Amniotic stem cell (primary cell): ENCODE measurements around the gene TNFAIP8.

ENCODE experiments used
- DNase-seq: peaks from one replicate; lab custom pipeline; 2025; lab: John Stamatoyannopoulos, UW

Gene TNFAIP8

DNA sequence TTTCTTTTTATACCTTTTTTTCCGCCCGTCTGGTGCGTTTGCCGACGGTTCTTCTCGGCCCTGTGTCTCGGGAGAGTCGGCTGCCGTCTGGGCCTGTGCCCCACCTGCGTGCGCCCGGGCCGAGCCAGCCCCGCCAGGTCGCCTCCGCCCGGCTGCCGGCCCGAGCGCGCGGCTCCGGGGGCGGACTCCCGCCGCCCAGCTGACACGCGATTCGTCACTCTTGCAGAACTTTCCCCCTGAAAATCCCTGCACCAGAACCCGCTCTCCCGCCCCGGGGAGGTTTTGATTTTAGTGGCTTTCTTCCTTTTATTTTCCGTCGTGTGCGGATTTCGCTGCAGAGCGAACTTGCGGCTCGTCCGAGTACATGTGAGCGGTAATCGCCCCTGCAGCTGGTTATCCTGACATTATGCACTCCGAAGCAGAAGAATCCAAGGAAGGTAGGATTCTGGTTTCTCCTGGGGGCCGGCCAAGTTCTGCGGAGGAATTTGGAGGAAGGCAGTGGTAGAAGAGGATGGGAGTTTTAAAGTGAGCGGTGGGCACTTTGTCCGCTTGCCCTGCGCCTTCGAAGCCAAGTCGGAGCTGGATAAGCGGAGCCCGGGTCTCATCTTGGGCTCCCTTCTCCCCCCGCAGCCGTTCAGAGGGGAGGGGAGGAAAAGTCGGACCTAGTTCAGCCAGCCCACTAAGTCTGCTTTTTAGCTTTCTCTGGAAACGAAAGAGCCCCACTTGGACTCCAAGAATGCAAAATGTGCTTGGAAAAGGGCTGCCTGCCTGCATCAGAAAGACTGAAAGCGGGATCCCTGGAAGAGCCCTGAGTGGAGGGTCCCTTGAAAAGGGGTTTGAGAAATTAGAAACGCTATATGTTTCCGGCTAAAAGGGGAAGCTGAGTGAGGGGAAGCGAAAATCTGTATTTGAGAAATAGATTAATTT is at the start of gene TNFAIP8:
TSS of gene TNFAIP8 (plus strand) at position 335 of the 927 bp plus-strand sequence. CDS start at position 407, 72 bp downstream.
- DNase-seq: peak; percentile 34

DNA sequence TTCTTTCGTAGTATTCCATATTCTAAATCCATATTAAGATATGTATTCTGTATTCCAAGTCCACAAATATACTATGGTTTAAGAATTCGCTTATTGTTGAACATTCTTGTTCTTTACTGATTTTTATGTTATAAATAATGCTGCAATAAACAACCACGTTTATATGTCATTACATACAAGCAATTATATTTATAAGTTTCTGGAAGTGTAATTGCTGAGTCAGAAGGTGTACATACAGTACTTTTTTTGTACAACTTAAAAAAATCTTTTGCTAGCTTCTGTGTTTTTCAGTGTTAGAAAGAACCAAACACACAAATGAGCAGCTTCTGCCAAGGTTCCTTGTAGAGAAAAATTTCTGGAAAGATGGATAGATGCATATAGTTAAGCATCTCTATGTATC is 48.6 kb upstream of the TNFAIP8 start:
- DNase-seq: no peak

DNA sequence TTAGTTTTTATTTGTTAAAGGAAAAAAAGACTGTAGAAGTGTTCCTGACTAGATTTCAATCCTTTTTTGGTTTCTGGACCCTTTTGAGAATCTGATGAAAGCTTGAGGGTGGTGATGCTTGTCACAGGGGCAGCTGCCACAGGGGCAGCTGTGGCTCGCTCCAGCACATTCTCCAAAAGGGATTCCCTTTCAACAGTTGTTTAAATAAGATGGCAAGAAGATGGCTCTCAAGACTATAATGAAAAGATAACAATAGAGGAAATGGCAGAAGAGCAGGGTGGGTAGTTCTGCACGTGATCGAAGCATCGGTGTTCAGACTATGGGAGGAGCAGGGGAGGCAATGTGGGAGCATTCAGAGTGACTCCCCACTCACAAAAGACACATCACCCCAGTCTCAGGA is 46.5 kb upstream of the TNFAIP8 start:
- DNase-seq: no peak

DNA sequence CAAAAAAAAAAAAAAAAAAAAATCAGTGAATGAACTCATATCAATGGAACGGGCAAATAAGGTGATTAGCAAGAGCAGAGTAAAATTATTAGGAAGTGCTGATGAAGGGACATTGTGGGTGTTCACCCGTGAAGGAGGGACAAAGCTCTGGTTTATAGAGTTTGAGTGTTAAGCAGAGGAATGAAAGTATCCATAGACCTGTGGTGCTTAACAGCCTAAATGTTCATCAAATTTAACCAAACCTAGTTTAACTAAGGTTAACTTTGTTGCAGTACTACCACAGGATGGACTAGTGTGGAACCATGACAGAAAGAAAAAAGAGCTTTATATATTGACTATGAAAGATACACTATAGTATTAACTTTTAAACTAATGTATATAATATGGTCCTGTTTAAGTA is 44.1 kb upstream of the TNFAIP8 start:
- no peak for DNase-seq

DNA sequence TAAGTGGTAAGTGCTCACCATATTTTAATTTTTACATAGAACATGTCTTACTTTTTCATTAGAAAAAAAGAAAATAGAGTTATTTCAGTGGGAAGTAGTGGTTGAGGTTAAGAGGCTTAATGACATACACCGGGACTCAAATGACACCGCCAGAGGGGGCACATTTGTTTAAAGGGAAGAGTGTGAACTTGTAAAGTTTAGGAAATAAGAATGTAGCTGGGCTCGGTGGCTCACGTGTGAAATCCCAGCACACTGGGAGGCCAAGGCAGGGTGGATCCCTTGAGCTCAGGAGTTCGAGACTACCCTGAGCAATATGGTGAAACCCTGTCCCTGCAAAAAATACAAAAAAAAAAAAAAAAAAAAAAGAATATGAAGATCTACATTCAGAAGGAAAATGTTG is 43.4 kb upstream of the TNFAIP8 start:
- DNase-seq: no peak

DNA sequence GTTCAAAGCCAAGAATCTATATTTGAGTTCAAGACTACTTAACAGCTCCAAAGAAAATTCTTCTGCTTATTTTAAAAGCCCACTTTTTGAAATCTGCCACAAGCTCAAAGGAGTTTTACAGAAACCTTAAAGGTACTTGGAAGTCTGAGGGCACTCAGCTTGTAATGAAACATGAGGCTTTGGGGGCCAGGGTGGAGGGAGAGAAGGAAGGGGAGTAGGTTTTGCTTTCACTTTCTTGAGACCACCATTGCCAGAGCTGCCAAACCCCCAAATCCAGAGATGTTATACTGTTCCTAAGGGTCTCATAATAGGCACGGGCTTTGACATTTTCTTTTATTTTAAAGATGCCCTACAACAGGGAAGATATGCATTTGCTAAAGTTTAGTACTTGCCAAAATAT is 42.6 kb upstream of the TNFAIP8 start:
- DNase-seq: no peak

DNA sequence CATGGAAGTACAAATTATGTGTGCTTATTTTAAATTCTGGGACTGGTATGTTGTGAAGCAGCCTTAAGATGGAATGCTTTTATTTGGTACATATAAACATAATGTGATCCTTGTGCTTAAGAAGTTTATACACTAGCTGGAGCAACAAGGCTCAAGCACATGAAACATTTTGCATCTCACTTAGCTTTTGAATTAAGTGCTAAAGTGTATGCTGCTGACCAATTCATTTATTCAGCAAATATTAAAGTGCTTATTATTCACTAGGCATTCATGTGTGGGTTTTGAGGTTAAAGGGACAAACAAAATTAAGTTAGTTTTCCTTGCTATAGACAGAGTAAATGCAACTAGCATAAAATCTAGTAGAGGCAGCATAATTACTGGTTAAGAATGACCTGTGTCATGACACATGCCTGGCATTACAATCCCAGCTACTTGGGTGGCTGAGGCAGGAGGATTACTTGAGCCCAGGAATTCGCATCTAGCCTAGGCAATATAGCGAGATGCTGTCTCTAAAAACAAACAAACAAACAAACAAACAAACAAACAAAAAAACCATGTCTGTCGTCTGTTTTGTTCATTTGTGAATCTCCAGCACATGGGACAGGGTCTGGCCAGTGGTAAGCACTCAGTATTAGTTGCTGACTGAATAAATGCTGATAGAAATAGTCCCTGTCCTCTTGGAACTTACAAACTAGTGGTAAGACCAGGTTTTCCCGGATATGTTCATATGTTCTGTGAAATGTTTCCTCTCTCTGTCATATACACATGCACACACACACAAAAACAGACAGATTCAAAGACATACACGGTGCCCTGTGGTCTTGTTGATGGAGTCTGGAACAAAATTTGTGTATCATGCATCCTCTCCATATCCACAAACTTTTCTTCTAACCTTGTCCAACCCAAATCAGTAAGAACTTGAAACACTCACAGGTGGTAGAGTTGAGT is 41.9 kb upstream of the TNFAIP8 start:
- DNase-seq: no peak

DNA sequence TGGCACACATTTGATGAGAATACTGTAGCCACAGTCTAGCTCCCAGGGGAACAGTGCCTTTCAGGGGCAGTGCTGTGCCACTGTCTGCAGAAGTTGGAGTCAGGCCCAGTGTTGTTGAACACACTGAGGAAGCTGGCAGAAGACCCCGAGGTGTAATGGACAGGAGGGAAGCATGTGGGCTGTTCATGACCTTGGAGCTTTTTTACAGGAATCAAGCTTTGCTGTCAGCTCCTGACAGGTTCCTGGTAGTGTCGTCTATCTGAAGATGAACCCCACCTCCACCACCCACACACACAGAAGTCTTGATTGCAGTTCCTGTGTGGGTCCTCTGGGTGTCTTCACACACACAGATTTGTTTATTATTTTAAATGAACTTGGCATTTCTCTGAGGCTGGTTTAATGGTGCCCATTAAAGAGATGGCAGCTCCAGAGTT is 40.3 kb upstream of the TNFAIP8 start:
- DNase-seq: no peak

DNA sequence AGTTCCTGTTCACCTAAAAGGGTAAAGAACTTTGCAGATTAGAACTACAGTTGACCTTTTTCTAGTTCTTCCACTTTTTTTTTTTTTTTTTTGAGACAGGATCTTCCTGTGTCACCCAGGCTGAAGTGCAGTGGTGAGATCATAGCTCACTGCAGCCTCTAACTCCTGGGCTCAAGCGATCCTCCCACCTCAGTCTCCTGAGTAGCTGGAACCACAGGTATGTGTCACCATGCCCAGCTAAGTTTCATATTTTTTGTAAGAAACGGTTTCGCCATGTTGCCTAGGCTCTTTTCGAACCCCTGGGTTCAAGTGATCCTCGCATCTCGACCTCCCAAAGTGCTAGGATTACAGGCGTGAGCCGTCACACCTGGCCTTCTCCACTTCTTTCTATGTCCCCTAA is 39.7 kb upstream of the TNFAIP8 start:
- DNase-seq: no peak

DNA sequence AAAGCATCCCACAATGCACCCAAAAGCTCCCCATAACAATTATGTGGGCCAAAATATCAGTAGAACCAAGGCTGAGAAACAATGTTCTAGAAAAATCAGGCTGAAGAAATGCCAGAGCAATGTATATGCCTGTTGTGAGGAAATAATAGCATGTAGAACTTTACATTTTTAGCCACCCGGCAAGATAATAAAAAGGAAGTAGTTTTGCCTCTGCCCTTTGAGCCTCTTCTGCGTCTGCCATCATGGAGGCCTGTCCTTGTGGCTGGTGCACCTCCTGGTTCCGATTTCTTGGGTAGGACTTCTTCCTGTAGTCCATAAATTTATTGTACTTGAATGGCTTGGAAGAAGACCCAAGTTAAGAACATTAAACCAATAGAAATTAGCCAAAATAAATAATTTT is 38.9 kb upstream of the TNFAIP8 start:
- DNase-seq: no peak

DNA sequence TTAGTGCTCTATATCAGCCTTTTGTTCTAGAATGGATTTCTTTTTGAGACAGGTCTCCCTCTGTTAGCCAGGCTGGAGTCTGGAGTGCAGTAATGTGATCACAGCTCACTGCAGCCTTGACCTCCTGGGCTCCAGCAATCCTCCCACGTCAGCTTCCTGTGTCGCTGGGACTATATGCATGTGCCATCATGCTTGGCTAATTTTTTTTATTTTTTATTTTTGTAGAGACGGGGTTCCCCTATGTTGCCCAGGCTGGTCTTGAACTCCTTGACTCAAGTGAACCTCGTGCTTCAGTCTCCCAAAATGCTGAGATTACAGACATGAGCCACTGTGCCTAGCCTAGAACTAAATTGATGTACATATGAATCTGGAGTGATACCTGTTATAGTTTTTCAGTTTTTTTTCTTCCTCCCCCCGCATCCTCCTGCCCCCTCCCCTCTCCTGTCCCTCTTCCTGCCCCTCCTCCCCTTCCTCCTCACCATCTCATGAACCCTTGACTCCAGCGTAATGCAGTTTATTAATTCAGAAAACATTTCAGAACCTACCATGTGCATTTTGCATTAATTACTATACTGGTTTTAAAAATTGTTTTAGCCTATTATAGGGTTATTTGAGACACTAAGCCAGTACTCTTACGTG is 37.4 kb upstream of the TNFAIP8 start:
- DNase-seq: no peak

DNA sequence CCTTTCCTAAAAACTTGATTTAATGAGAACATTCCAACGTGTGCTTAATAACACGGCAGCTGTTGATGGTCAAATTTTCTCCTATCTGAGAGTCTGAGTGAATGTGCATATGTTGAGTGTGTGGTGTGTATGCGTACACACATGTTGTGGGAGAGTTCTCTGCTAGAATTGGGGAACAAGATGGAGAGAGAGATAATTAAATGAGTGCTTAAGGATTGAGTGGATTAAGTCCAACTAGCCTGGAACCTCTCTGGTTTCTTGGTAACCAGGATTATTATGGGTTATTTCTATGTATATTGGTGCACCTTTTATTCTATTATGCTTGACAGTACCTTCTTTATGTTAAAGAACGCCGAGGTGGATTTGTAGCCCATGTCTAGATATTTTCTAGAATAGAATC is 36.4 kb upstream of the TNFAIP8 start:
- DNase-seq: no peak

DNA sequence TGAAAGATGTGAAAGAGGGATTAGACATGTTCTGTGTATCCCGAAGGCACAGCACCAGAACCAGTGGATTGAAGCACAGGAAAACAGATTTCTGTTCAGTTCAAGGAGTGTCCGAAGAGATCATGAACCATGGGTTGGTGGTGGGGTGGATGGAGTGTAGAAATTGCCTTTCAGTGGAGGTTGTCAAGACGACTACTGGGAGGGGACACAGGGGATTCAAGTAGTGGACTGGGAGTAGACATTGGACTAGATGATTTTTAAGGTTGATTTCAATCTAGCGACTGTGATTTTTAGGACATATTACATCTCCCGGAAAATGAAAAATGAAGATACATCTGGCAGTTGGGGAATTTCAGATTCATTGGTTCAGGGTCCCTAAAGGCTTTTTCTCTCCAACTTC is 35.9 kb upstream of the TNFAIP8 start:
- DNase-seq: no peak

DNA sequence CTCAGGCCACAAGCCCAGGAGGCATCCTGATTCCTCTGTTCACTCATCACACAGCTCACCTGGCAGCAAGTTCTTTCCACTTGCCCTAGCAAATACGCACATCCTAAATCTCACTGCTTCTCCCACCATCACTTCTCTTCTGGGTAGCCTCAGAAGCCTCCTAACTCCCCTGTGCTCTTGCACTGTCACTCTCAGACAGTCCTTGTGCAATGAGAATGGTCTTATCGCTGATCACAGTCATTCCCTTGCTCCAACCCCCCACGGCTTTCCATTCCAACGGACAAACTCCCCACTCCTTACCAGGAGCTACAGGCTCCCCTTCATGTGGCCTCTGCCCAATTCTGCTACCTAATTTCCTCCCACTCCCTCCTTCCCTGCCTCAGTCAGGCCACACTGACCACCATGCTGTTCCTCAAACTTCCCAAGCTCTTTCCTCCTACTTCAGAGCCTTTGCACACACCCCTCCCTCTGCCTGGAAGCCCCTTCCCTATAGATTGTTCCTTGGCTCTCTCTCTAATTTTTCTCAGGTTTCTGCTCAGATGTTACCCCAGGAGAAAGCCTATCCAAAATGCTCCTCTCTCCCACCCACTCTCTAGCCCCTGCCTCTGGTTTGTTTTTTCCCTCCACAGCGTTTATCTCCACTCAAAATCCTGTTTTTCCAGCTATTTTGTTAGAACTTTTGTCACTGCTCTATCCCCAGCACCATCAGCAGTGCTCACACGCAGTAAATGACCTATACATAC is 34.1 kb upstream of the TNFAIP8 start:
- DNase-seq: no peak

DNA sequence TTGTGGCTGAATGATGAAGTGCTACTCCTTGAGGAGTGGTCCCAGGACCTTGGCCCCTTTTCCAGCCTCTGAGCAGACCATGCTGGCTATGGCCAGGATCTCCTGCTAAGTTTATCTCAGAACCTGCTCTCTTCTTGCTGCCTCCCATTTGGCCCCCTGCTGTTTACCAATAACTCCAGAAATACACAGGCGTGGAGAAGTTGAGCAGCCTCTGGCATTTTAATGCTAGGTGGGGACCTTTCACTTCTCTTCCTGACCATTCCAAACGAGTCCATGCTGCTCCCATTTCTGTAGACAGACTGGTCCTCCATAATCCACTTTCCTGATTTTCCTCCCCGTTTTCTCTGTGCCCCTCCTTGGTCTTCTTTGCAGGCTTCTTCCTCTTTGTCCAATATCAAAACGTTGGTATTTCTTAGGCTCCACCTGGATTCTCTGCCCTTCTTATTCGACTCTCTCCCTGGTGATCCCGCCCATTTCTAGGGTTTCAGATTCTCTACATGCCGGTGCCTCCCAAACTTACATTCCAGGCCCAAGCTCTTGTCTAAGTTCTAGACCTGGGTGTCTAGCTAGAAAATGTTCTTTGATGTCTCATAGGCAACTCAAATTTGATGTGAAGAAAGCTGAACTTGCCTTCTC is 33.4 kb upstream of the TNFAIP8 start:
- DNase-seq: no peak

DNA sequence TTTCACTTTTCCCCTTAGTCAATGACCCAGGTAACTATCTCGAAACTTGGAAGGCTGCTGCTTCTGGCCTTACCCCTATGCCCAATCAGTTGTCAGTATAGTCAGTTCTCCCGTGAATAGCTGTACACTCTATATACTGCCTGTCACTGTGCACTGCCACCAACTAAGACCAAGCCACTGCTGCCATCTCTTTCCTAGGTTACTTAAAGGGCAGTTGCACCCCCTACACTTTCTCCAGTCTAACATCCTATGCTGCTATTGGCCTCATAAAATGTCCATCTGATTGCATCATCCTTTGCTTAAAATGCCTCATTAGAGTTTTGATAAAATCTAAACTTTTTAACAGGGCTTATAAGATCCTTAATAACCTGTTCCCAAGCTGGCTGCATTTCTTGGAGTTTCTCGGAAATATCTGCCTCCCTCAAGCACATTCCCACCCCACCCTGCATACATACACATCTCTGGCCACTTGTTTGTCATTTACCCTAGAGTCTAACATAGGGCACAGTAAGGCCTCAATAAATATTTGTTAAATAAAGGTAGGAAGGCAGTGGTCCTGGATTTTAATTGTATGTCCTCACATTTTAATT is 32.8 kb upstream of the TNFAIP8 start:
- no peak for DNase-seq

DNA sequence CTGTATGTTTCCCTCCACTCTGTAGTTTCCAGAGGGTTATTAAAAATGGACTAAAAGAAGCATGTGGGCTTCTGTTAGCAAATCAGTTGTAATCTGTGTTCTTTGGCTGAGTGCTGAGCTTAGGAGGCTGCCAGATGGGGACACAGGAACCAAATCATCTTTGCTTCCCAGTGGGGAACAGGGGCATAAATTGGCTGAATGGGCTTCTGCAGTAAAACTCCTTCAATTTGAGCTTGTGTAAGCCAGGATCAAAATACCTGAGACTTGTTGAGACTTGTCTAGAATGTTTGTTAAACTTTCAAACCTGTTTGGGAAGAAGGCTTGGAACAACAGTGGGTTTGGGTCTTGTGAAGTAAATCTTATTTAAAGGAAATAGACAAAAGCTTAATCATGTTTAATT is 32.2 kb upstream of the TNFAIP8 start:
- no peak for DNase-seq

DNA sequence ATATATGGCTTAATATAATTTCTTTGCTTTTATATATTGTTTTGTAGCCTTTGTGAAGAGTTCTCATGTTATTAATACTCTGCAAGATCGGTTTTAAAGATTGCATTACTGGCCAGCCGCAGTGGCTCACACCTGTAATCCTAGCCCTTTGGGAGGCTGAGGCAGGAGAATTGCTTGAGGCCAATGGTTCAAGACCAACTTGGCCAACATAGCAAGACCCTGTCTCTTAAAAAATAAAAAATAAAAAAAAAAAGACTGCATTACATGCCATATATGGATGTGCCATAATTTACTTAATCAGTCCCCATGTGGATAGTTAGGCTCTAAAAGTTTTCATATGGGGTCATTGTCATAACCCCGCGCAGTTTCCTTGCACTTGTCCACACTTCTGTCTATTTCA is 31.0 kb upstream of the TNFAIP8 start:
- DNase-seq: no peak

DNA sequence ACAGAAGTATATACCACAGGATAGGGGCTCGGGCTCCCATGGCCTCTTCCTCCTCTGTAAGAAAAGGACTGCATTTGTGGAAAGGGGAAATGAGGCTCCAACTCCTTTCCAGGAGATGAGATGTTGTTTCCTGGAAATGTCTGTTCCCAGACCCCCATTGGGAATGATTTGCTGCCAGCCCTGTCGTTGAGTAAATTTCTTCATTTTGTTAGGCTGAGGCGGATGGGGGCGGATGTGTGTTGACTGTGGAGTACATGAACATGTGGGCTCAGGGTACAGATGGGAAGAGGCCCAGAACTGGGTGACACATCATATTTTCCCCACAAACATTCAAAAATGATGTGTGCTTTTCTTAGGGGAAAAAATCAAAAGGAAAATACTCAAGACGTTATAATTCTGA is 28.8 kb upstream of the TNFAIP8 start:
- no peak for DNase-seq

DNA sequence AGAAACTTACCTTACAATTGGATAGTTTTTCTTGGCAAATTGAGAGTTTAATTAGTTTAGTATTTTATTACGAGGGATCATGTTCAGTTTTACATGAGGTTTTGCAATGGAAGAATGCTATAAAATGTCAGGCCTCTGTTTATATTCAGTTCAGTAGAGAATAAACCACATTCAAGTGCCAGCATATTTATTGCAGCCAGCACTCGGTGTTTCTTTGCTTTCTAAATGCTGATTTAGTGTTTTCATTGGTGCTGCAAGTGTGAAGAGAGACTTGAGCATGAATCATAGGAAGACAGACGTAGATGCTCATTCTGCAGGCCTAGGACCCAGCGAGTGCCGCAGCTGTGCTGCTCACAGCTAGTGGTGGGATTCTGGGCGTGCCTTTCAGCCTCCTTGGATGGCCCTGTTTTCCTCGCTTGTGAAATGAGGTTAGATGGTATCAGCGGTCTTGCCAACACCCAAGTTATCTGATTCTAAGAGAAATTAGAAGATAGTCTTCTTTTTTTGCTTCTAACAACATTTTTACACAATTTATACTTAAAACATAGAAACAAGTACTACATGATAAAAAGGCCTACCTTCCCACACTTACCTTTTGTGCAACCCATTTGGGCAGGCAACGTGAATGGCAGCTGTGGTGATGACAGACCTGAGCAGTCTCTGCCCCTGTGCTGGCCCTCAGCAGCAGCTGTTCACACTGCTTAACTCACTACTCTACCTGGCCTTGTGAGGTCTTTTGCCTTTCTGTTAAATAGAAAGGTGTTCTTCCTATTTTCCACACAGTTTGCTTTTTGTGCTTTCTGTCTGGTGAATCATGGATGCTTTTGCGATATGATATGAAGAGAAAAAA is 26.8 kb upstream of the TNFAIP8 start:
- DNase-seq: no peak
